NCI-H226 (cell line): Measurements from ENCODE around the gene XYLB.

Source experiments
- DNase-seq: peaks from one replicate; pipeline ENCODE4 v3.0.0-alpha.2; 2015

Gene XYLB

DNA sequence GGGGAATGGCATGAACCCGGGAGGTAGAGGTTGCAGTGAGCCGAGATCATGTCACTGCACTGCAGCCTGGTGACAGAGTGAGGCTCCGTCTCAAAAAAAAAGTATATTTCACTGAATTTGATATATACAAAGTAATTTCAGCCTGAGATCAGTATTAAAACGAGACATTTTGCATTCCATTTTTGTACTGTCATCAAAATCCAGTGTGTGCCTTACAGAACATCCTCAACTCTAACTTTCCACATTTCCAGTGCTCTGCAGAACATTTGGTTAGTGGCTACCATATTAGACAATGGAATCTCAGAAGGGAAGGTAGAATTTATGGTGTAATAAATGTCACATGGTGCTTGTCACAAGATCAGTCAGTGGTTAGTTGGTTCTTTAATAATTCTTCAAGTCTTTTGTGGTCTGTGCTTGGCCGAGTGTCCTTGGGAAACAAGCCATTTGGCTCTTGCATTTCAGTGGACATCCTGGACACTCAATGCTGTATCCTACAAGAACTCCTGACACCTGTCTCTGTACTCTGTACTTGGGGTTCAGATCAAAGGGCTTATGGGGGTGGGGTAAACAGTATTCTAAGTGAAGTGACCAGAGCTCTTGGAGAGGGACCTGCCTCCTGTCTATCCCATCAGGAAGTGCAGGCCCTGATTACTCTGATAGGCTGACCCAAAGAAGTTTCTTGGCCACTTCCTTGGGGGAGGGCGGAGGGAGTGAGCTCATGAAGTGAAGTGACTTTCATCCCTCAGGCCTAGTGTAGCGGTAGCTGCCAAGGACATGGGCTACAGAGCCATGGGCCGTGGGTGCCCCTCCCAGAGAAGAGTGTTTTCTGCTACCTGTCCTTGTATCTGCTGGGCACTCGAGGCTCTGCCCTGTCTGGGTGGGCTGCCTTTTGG, 110.8 kb downstream of the XYLB start:
- DNase-seq, result no peak

DNA sequence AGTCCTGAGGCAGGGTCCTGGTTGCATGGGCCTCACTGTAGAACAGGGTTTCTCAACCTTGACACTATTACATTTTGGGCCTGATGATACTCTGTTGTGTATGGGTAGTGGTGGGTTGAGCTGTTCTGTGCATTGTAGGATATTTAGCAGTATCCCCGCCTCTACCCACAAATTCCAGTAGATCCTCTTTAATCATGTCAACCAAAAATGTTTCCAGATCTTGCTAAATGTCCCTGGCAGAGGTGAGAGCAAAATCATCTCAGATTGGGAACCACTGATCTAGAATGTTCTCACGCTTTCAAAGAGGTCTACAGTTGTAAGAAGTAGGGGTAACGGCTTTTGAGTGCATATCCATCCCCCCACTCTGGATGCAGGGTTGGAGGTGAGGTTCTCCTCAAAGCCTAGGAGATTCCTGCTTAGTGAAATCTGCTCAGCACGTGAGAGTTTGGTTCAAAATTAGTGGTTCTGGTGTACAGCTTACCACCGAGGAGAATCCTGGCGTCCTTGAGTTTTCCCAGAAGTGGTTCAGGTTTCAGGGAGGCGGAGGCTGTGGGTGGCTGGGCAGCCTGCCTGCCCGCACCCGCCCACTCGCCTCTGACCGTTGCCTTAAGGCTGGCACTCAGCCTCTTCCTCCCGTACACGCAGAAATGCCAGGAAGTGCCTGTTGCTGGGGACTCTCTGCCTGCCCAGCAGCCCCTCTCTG, 112.4 kb downstream of the XYLB start:
- peak; percentile 72 for DNase-seq

DNA sequence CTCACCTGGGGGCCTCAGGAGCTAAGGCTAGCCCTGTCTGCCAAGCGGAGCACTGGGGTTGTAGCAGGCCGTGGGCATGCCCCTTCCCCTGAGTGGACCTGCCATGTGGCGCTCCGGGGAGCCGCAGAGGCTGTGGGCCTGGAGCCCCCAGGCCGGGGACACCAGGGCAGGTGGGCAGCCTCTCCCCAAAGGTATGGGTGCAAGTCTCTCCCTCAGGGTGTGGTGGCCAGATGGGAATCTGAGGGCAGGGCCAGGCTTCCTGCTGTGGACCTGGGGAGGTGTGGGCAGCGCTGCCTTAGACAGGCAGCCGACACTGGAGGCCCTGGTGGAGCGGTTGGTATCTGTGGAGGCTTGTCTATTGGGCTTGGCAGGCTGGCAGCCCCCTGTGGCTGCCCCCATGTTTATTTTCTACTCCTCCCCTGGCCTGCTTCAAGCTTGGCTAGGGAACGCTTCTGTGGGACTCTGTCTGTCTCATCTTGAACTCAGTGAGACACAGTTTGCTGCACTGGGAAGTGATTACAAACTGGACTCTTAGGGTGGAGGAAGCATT, 113.0 kb downstream of the XYLB start:
- DNase-seq, result no peak

DNA sequence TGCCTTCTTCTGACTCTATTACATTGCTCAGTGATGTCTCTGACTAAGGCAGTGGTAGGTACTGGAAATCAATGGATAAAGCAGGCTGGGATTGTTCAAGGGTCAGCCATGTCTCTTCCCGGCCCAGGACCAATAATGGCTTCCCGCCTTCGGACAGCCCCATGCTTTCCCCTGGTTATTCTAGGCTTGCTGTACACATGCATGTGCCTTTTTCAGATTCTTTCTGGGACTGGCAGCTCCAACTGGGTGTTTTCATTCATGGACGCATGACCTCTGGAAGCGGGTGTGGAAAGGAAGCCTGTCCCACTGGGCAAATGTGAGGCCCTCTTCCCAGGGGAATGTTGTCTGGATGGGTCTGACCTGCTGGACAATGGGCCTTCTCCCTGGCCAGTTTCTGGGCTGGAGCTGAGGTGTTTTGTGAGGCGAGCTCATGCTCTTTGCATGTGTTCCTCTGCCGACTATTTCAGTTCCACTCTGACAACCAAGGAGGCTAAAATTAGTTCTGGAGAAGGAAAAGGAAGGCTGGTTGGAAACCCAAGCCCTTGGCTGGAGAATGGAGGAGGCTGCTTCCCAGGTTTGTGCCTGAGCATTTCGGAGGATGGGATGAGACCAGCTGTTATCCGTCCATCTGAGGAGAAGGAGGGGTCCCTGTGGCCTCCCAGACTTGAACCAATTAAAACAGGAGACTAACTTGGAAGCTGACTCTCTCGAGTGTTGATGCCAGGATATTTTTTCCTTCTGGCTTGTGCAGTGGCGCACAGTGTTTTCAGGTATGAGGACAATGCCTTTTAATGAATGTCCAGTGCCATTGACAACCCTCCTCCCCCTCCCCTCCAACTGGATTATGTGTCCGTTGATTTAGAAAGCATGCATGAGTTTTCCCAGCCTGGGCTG, 114.0 kb downstream of the XYLB start:
- DNase-seq, result no peak
